HL-60 (cell line): ENCODE measurements around the gene NAV2.

ENCODE experiments used
- DNase-seq, 2 experiments: peaks; one replicate each; pipeline ENCODE4 v3.0.0-alpha.2; 2010 to 2020; ENCODE audit warnings: low read depth in 1 of 2, low spot score in 1 of 2
- H3K27ac ChIP-seq: fragments of 250-450 bp; sonication (Bioruptor Pico); replicated peaks from 2 replicates; pipeline ENCODE4 v1.5.1; 2020; ENCODE audit warnings: mild to moderate bottlenecking, moderate library complexity
- H3K27me3 ChIP-seq: fragments of 250-450 bp; sonication (Bioruptor Pico); 2 replicates; pipeline ENCODE4 v1.5.1; 2021; ENCODE audit warnings: mild to moderate bottlenecking, moderate library complexity; ENCODE audit not compliant: insufficient read depth, poor library complexity, severe bottlenecking
- H3K4me3 ChIP-seq: replicated peaks from 2 replicates; pipeline ENCODE4 v1.5.1; 2011; ENCODE audit warnings: mild to moderate bottlenecking, control low read depth, low read length; ENCODE audit not compliant: insufficient read depth
- CTCF ChIP-seq: IDR thresholded peaks from one replicate; pipeline ENCODE4 v1.5.1; 2011; ENCODE audit warnings: low read length, control low read depth, inconsistent platforms; ENCODE audit not compliant: insufficient read depth
- GABPA ChIP-seq: IDR thresholded peaks from 2 replicates; pipeline ENCODE4 v1.6.1; 2012; ENCODE audit warnings: low read depth
- POLR2AphosphoS5 ChIP-seq: IDR thresholded peaks from 2 replicates; pipeline ENCODE4 v1.6.1; 2012; ENCODE audit warnings: low read depth
- REST ChIP-seq: IDR thresholded peaks from 2 replicates; pipeline ENCODE4 v1.6.1; 2012; ENCODE audit warnings: low read depth; ENCODE audit not compliant: insufficient replicate concordance
- SPI1 ChIP-seq: IDR thresholded peaks from 2 replicates; pipeline ENCODE4 v1.6.1; 2012; ENCODE audit warnings: low read depth, mild to moderate bottlenecking, borderline replicate concordance

The NAV2 gene

GRCh38 chr11:19838994-19839768, 126.5 kb downstream of the NAV2 start:
- no peak for TF ChIP-seq REST
- TF ChIP-seq GABPA = no peak
- no peak for TF ChIP-seq SPI1
- no peak for TF ChIP-seq CTCF
- no peak for TF ChIP-seq POLR2AphosphoS5
- H3K27ac ChIP-seq = no peak overlapping the region
- H3K27me3 ChIP-seq = no peaks in the 10 kb centered on the region
- no peak for DNase-seq
- H3K4me3 ChIP-seq = no peak overlapping the region

GRCh38 chr11:19840961-19841360, 128.3 kb downstream of the NAV2 start:
- Histone ChIP-seq H3K27me3 (no peaks in the 10 kb centered on the region), H3K27ac (no peak overlapping the region), H3K4me3 (no peak overlapping the region)
- no peak for TF ChIP-seq CTCF
- no peak for TF ChIP-seq REST
- no peak for TF ChIP-seq POLR2AphosphoS5
- TF ChIP-seq GABPA = no peak
- no peak for TF ChIP-seq SPI1
- DNase-seq = no peak

GRCh38 chr11:19842505-19842904, 129.9 kb downstream of the NAV2 start:
- Histone ChIP-seq H3K27ac (no peak overlapping the region), H3K27me3 (no peaks in the 10 kb centered on the region), H3K4me3 (no peak overlapping the region)
- DNase-seq = no peak
- TF ChIP-seq SPI1 (no peak), GABPA (no peak), POLR2AphosphoS5 (no peak), CTCF (no peak), REST (no peak)
